Skeletal muscle tissue (tissue), 4 donors: ENCODE measurements around the gene DLG2. TPM values are rescaled to one million over a fixed set of nuclear protein-coding genes. Genes with fewer than 3 reads are reported as not detected.
"Not testable (repeated sequence)": the region's sequence is repeated elsewhere in the genome, so short reads cannot be mapped to it uniquely, and the experiment has no call there.

ENCODE experiments used
- H3K27ac ChIP-seq: one replicate; pipeline ENCODE4 v1.7.0; 2013; ENCODE audit warnings: mild to moderate bottlenecking, low read depth, low read length, inconsistent platforms
- H3K27me3 ChIP-seq, 3 donors: one replicate each; pipeline ENCODE4 v1.7.0; 2013; ENCODE audit warnings: low read length in 3 of 3; ENCODE audit not compliant: control insufficient read depth in 3 of 3, insufficient read depth in 3 of 3
- H3K36me3 ChIP-seq, 3 donors: one replicate each; pipeline ENCODE4 v1.7.0; 2013; ENCODE audit warnings: low read length in 3 of 3; ENCODE audit not compliant: control insufficient read depth in 3 of 3, insufficient read depth in 3 of 3
- H3K4me1 ChIP-seq, 3 donors: one replicate each; pipeline ENCODE4 v1.7.0; 2013; ENCODE audit warnings: low read length in 3 of 3, mild to moderate bottlenecking in 3 of 3; ENCODE audit not compliant: control insufficient read depth in 3 of 3, insufficient read depth in 3 of 3
- H3K4me3 ChIP-seq, 3 donors: one replicate each; pipeline ENCODE4 v1.7.0; 2013; ENCODE audit warnings: low read length in 3 of 3
- H3K9ac ChIP-seq, 3 donors: one replicate each; pipeline ENCODE4 v1.7.0; 2013; ENCODE audit warnings: low read length in 3 of 3, mild to moderate bottlenecking in 3 of 3, moderate library complexity in 2 of 3, low read depth in 1 of 3
- H3K9me3 ChIP-seq, 3 donors: one replicate each; pipeline ENCODE4 v1.7.0; 2013; ENCODE audit warnings: low read length in 3 of 3; ENCODE audit not compliant: control insufficient read depth in 3 of 3
- total RNA-seq: library from RNA; depleted of rRNA; stranded (reverse); fragments of >200 nt; gene quantifications from one replicate; pipeline ENCODE4 v1.2.3, GENCODE V29; 2014
- donor health status: Osteomylitis.

The DLG2 gene
- total RNA-seq, 1 donor from 2014 or later, result 18.3 TPM

- no peaks in the 10 kb centered on the region for H3K27me3 ChIP-seq
- H3K9ac ChIP-seq, result no peak overlapping the region
- no peaks in the 10 kb centered on the region for H3K9me3 ChIP-seq
- H3K4me1 ChIP-seq, result no peaks in the 10 kb centered on the region
- H3K4me3 ChIP-seq, result no peak overlapping the region
- no peaks in the 10 kb centered on the region for H3K36me3 ChIP-seq
- H3K27ac ChIP-seq, result no peak overlapping the region
These were observed 203.3 kb downstream of the DLG2 start for GRCh38 chr11:85423794-85424193.

- Histone ChIP-seq H3K9me3 (no peaks in the 10 kb centered on the region), H3K27me3 (no peaks in the 10 kb centered on the region), H3K9ac (no peak overlapping the region), H3K4me1 (no peaks in the 10 kb centered on the region), H3K27ac (no peak overlapping the region), H3K4me3 (no peak overlapping the region), H3K36me3 (no peaks in the 10 kb centered on the region)
These were observed 203.8 kb downstream of the DLG2 start for GRCh38 chr11:85423316-85423715.

GRCh38 chr11:85414175-85414574 lies 213.0 kb downstream of the DLG2 start:
- Histone ChIP-seq H3K27me3 (no peaks in the 10 kb centered on the region), H3K36me3 (no peaks in the 10 kb centered on the region), H3K9ac (no peak overlapping the region), H3K4me3 (no peak overlapping the region), H3K9me3 (no peaks in the 10 kb centered on the region), H3K4me1 (no peaks in the 10 kb centered on the region), H3K27ac (no peak overlapping the region)

GRCh38 chr11:85407648-85408047 lies 219.5 kb downstream of the DLG2 start:
- Histone ChIP-seq H3K27ac (no peak overlapping the region), H3K9ac (no peak overlapping the region), H3K27me3 (no peaks in the 10 kb centered on the region), H3K4me1 (no peaks in the 10 kb centered on the region), H3K9me3 (no peaks in the 10 kb centered on the region), H3K4me3 (no peak overlapping the region), H3K36me3 (no peaks in the 10 kb centered on the region)

- Histone ChIP-seq H3K4me1 (no peaks in the 10 kb centered on the region), H3K9ac (no peak overlapping the region), H3K36me3 (no peaks in the 10 kb centered on the region), H3K4me3 (no peak overlapping the region), H3K27ac (no peak overlapping the region), H3K9me3 (no peaks in the 10 kb centered on the region), H3K27me3 (no peaks in the 10 kb centered on the region)
These were observed 220.3 kb downstream of the DLG2 start for GRCh38 chr11:85406841-85407240.

GRCh38 chr11:85406316-85406715 lies 220.8 kb downstream of the DLG2 start:
- Histone ChIP-seq H3K27ac (no peak overlapping the region), H3K4me3 (no peak overlapping the region)

GRCh38 chr11:85395515-85396055 lies 231.6 kb downstream of the DLG2 start:
- not testable (repeated sequence) for H3K27me3 ChIP-seq, H3K4me3 ChIP-seq, H3K36me3 ChIP-seq, H3K27ac ChIP-seq, H3K9me3 ChIP-seq, H3K9ac ChIP-seq, H3K4me1 ChIP-seq

More at GRCh38 chr11:85406316-85406715, 220.8 kb downstream of the DLG2 start:
- no peaks in the 10 kb centered on the region for H3K4me1 ChIP-seq
- no peaks in the 10 kb centered on the region for H3K27me3 ChIP-seq
- no peaks in the 10 kb centered on the region for H3K36me3 ChIP-seq
- no peak overlapping the region for H3K9ac ChIP-seq
- H3K9me3 ChIP-seq, result no peaks in the 10 kb centered on the region

GRCh38 chr11:85394283-85394682 lies 232.9 kb downstream of the DLG2 start:
- Histone ChIP-seq H3K4me1 (no peaks in the 10 kb centered on the region), H3K4me3 (no peak overlapping the region), H3K27ac (no peak overlapping the region), H3K36me3 (no peaks in the 10 kb centered on the region), H3K27me3 (no peaks in the 10 kb centered on the region), H3K9me3 (no peaks in the 10 kb centered on the region), H3K9ac (no peak overlapping the region)

GRCh38 chr11:85391141-85391540 lies 236.0 kb downstream of the DLG2 start:
- no peaks in the 10 kb centered on the region for H3K9me3 ChIP-seq
- no peak overlapping the region for H3K27ac ChIP-seq
- H3K4me3 ChIP-seq, result no peak overlapping the region
- H3K36me3 ChIP-seq, result no peaks in the 10 kb centered on the region
- no peaks in the 10 kb centered on the region for H3K27me3 ChIP-seq
- no peak overlapping the region for H3K9ac ChIP-seq
- H3K4me1 ChIP-seq, result no peaks in the 10 kb centered on the region

- no peak overlapping the region for H3K9ac ChIP-seq
- H3K9me3 ChIP-seq, result no peaks in the 10 kb centered on the region
- no peaks in the 10 kb centered on the region for H3K4me1 ChIP-seq
- H3K4me3 ChIP-seq, result no peak overlapping the region
- H3K27ac ChIP-seq, result no peak overlapping the region
- H3K27me3 ChIP-seq, result no peaks in the 10 kb centered on the region
- no peaks in the 10 kb centered on the region for H3K36me3 ChIP-seq
These were observed 241.6 kb downstream of the DLG2 start for GRCh38 chr11:85385547-85385946.

GRCh38 chr11:85385111-85385510 lies 242.0 kb downstream of the DLG2 start:
- Histone ChIP-seq H3K36me3 (no peaks in the 10 kb centered on the region), H3K9me3 (no peaks in the 10 kb centered on the region), H3K27ac (no peak overlapping the region), H3K9ac (no peak overlapping the region), H3K4me3 (no peak overlapping the region), H3K27me3 (no peaks in the 10 kb centered on the region), H3K4me1 (no peaks in the 10 kb centered on the region)
